ENCODE results near the gene LOXL3.
A peak's percentile ranks its signal among the peaks of the same experiment; 100 is the strongest.

LOXL3 gene

DNA sequence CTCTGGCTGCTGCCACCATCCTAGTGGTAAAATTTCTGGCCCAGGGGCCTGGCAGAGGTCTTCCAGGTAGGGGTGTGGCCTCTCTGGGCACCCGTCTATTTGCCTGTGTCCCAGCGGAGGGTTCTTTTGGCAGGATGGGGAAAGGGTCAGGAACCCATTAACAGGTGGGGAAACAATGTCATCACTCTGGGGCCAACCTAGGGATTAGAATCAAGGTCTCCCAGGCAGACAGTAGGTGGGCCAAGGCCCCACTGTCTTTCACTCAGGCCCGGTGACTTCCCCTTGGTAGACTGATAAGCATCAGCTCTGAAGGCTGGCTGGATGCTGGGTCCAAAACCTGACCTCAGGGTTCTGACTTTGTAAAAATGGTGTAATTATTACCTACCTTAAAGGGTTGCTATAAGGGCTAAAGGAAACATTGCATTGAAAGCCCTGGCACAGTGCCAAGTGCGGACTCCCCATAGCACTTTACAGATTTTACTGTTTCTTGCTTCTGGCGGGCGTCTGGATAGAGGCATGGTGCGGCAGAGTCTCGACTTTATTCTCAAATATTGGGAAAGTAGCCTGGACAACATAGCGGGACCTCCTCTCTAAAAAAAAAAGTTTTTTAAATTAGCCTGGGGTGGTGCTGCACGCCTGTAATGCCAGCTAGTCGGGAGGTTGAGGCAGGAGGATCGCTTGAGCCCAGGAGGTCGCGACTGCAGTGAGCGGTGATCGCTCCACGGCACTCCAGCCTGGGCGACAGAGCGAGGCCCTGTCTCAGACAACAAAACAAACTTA is 56.6 kb downstream of the LOXL3 start:
- POLR2A ChIA-PET = no interaction called here
- Histone ChIP-seq H3K4me3 (ENCODE audit: low read depth, low read length) (no peak overlapping the region), H3K9me3 (ENCODE audit: control insufficient read depth, insufficient read depth, low read depth, low read length) (no peaks in the 10 kb centered on the region), H3K36me3 (ENCODE audit: control insufficient read depth in 2 of 2, insufficient read depth in 1 of 2, low read length in 2 of 2) (peaks cover 0 to 23% of the 10 kb centered on the region in 2 experiments; a peak in 1 of 3 replicates), H3K4me1 (ENCODE audit: control insufficient read depth, insufficient read depth, low read length) (no peaks in the 10 kb centered on the region), H3K27ac (ENCODE audit: extremely low read depth, low read depth, low read length) (no peak overlapping the region)
- CTCF ChIA-PET = interaction anchor here (1.1 kb wide), 1 partner anchor 35 kb away, joined by 3 read pairs; no protein-coding TSS in a partner anchor
- TF ChIP-seq ZNF324 (tag by site-specific recombination; IDR thresholded peaks at IDR 0.05) = no peak
- TF ChIP-seq ZNF184 (tag by site-specific recombination; IDR thresholded peaks at IDR 0.05) = 0 out of 2 replicates have a peak, but pooled peaks have one; percentile 19

DNA sequence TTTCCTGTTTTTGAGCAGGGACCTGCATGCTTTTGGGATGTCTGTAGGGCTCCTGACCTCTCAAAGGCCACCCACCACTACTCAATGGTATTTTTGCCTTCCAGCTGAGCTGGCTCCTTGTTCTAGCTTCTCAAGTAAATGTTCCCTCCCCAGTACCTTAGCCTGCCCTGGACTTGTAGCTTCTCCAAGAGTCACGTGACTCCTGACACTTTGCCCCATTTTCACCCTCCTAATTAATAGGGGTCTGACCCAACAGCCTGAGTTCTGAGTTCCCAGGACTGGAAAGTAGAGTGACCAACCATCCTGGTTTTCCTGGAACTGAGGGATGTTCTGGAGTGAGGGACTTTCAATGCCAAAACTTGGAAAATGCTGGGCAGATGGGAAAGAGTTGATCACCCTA is 58.3 kb downstream of the LOXL3 start:
- ChIA-PET POLR2A (no interaction called here), CTCF (interaction anchor here (0.6 to 0.9 kb wide), 2 partner anchors 11 to 48 kb away, joined by 3 to 10 read pairs; no protein-coding TSS in a partner anchor)
- no peaks in the 10 kb centered on the region for H3K4me1 ChIP-seq (ENCODE audit: control insufficient read depth, insufficient read depth, low read length)
- no peaks in the 10 kb centered on the region for H3K9me3 ChIP-seq (ENCODE audit: control insufficient read depth, insufficient read depth, low read depth, low read length)
- TF ChIP-seq ZNF16 (tag by site-specific recombination; IDR thresholded peaks at IDR 0.05; ENCODE audit: low read depth) (no peak), ZFP69B (tag by site-specific recombination; IDR thresholded peaks at IDR 0.05) (no peak), ZNF623 (tag by site-specific recombination; IDR thresholded peaks at IDR 0.05) (no peak), ZNF121 (tag by site-specific recombination; IDR thresholded peaks at IDR 0.05) (no peak), ZNF664 (tag by site-specific recombination; IDR thresholded peaks at IDR 0.05) (no peak), ZNF660 (tag by site-specific recombination; IDR thresholded peaks at IDR 0.05) (no peak), ZEB2 (tag by site-specific recombination; IDR thresholded peaks at IDR 0.05) (no peak), ZSCAN30 (tag by site-specific recombination; IDR thresholded peaks at IDR 0.05) (no peak), ZSCAN16 (tag by site-specific recombination; IDR thresholded peaks at IDR 0.05) (no peak), ZBTB48 (tag by site-specific recombination; IDR thresholded peaks at IDR 0.05) (no peak), ZFP37 (tag by site-specific recombination; IDR thresholded peaks at IDR 0.05) (no peak), ZNF416 (tag by site-specific recombination; IDR thresholded peaks at IDR 0.05) (no peak), SCRT2 (tag by site-specific recombination; IDR thresholded peaks at IDR 0.05) (no peak), ZNF174 (tag by site-specific recombination; IDR thresholded peaks at IDR 0.05) (no peak), PRDM1 (tag by site-specific recombination; IDR thresholded peaks at IDR 0.05) (no peak), ZNF132 (tag by site-specific recombination; IDR thresholded peaks at IDR 0.05; ENCODE audit: borderline replicate concordance) (no peak)
- TF ChIP-seq, protein P1, sequence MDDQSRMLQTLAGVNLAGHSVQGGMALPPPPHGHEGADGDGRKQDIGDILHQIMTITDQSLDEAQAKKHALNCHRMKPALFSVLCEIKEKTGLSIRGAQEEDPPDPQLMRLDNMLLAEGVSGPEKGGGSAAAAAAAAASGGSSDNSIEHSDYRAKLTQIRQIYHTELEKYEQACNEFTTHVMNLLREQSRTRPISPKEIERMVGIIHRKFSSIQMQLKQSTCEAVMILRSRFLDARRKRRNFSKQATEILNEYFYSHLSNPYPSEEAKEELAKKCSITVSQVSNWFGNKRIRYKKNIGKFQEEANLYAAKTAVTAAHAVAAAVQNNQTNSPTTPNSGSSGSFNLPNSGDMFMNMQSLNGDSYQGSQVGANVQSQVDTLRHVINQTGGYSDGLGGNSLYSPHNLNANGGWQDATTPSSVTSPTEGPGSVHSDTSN (CRISPR knock-in tag; IDR thresholded peaks at IDR 0.05) = no peak
- H3K36me3 ChIP-seq (ENCODE audit: control insufficient read depth in 2 of 2, insufficient read depth in 1 of 2, low read length in 2 of 2) = peaks cover 0 to 41% of the 10 kb centered on the region in 2 experiments; a peak in 1 of 3 replicates
- H3K27ac ChIP-seq (ENCODE audit: extremely low read depth, low read depth, low read length) = no peak overlapping the region
- no peak overlapping the region for H3K4me3 ChIP-seq (ENCODE audit: low read depth, low read length)

DNA sequence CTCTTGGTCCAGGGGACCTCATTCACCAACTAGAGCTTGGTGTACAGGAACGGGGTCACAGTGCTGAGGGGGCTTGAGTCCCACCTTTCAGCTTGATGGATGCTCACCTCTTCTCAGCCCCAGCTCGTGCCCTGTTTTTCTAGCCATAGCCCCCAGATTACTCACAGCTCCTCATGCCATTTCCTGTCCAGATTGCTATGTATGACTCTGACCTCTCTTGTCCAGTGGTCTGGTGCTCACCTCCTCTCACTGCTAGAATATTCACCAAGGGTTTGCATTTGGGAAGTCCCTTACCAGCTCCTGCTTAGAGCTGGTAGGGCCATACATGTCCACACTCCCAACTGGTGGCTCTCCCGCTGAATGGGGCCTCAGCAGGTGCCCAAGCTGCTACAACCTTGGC is 60.2 kb downstream of the LOXL3 start:
- Histone ChIP-seq H3K4me3 (ENCODE audit: low read depth, low read length) (no peak overlapping the region), H3K36me3 (ENCODE audit: control insufficient read depth in 2 of 2, insufficient read depth in 1 of 2, low read length in 2 of 2) (peaks cover 0 to 55% of the 10 kb centered on the region in 2 experiments; a peak in 2 of 3 replicates), H3K9me3 (ENCODE audit: control insufficient read depth, insufficient read depth, low read depth, low read length) (no peaks in the 10 kb centered on the region), H3K27ac (ENCODE audit: extremely low read depth, low read depth, low read length) (no peak overlapping the region), H3K4me1 (ENCODE audit: control insufficient read depth, insufficient read depth, low read length) (no peaks in the 10 kb centered on the region)
- ChIA-PET CTCF (interaction anchor here (0.7 to 2.7 kb wide), 3 partner anchors 13 to 246 kb away, joined by 3 to 16 read pairs (median 3); no protein-coding TSS in a partner anchor), POLR2A (interaction anchor here (1.3 kb wide), 1 partner anchor 13 kb away, joined by 5 read pairs; the partner anchor contains the start of gene PCGF1)
- TF ChIP-seq, protein P2, sequence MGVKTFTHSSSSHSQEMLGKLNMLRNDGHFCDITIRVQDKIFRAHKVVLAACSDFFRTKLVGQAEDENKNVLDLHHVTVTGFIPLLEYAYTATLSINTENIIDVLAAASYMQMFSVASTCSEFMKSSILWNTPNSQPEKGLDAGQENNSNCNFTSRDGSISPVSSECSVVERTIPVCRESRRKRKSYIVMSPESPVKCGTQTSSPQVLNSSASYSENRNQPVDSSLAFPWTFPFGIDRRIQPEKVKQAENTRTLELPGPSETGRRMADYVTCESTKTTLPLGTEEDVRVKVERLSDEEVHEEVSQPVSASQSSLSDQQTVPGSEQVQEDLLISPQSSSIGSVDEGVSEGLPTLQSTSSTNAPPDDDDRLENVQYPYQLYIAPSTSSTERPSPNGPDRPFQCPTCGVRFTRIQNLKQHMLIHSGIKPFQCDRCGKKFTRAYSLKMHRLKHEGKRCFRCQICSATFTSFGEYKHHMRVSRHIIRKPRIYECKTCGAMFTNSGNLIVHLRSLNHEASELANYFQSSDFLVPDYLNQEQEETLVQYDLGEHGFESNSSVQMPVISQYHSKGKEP (tag by site-specific recombination; IDR thresholded peaks at IDR 0.05) = no peak
- no peak for TF ChIP-seq ZNF121 (tag by site-specific recombination; IDR thresholded peaks at IDR 0.05)
- no peak for TF ChIP-seq FEZF1 (tag by site-specific recombination; IDR thresholded peaks at IDR 0.05)
- TF ChIP-seq ZNF791 (tag by site-specific recombination; IDR thresholded peaks at IDR 0.05) = no peak
- TF ChIP-seq GLIS2 (tag by site-specific recombination; IDR thresholded peaks at IDR 0.05) = no peak
- TF ChIP-seq TRIM28 (IDR thresholded peaks at IDR 0.05; ENCODE audit: borderline replicate concordance, low read length) = no peak
- TF ChIP-seq ZNF37A (tag by site-specific recombination; IDR thresholded peaks at IDR 0.05) = no peak
- no peak for TF ChIP-seq ZNF548 (tag by site-specific recombination; IDR thresholded peaks at IDR 0.05)
- no peak for TF ChIP-seq ZNF354C (tag by site-specific recombination; IDR thresholded peaks at IDR 0.05; ENCODE audit: borderline replicate concordance, low read depth)
- TF ChIP-seq, protein P3, sequence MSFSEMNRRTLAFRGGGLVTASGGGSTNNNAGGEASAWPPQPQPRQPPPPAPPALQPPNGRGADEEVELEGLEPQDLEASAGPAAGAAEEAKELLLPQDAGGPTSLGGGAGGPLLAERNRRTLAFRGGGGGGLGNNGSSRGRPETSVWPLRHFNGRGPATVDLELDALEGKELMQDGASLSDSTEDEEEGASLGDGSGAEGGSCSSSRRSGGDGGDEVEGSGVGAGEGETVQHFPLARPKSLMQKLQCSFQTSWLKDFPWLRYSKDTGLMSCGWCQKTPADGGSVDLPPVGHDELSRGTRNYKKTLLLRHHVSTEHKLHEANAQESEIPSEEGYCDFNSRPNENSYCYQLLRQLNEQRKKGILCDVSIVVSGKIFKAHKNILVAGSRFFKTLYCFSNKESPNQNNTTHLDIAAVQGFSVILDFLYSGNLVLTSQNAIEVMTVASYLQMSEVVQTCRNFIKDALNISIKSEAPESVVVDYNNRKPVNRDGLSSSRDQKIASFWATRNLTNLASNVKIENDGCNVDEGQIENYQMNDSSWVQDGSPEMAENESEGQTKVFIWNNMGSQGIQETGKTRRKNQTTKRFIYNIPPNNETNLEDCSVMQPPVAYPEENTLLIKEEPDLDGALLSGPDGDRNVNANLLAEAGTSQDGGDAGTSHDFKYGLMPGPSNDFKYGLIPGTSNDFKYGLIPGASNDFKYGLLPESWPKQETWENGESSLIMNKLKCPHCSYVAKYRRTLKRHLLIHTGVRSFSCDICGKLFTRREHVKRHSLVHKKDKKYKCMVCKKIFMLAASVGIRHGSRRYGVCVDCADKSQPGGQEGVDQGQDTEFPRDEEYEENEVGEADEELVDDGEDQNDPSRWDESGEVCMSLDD (tag by site-specific recombination; IDR thresholded peaks at IDR 0.05) = no peak
